CD4-positive, alpha-beta T cell treated with Interleukin-17A for 4 hours (primary cell): ENCODE results near the gene MSS51.

Experiments
- DNase-seq: peaks from one replicate; pipeline ENCODE4 v3.0.0-alpha.2; 2020; ENCODE audit warnings: mixed read lengths

The MSS51 gene

DNA sequence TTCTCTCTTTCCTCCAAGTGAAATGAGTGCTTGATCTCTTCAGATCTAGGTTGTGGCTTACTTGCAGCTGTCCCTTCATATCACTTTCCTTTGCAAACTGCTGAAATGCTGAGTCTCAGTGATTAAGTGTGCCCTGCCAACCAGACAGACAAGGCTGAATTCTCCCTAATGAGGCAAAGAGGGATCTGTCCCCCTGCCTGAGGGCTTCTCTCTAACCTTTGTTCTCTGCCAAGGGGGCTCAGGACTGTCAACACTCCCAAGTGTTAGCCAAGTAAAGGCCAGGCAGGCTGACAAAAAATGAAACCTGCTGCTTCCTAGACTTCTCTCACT is at the start of gene MSS51:
TSS of gene MSS51 (minus strand) at position 24 of the 330 bp plus-strand sequence. CDS start 5,277 bp downstream, outside the sequence.
- DNase-seq = no peak

DNA sequence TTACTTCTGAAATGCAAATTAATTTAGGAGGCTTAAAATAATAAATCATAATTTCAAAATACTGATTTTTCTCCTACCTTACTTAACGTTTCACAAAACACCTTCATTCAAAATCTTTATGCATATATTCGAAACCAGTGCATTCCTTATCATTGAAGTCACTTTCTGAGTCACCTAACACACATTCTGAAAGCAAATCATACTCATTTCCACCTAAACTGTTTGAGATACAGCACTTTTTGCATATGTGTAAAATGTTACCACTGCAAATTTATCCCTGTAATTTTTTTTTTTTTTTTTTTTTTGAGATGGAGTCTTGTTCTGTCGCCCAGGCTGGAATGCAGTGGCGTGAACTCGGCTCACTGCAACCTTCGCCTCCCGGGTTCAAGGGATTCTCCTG is 46.8 kb upstream of the MSS51 start:
- DNase-seq = no peak

DNA sequence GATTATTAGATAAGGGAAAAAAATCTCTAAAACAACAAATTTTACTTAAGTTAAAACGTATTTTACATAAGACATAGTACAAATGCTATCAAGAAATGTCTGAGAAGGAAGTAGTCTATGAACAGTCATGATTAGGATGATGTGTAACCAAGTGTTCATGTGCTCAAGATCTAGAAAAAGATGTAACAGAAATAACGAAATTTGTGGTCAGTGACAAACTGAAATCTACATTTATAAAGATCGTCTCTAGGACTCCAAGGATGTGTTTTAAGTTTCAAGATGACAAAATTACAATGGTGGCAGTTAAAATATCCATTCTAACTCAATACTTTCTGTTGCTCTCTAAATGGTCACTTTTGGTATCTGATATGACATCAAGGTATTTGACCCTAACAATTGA is 45.3 kb upstream of the MSS51 start:
- no peak for DNase-seq

DNA sequence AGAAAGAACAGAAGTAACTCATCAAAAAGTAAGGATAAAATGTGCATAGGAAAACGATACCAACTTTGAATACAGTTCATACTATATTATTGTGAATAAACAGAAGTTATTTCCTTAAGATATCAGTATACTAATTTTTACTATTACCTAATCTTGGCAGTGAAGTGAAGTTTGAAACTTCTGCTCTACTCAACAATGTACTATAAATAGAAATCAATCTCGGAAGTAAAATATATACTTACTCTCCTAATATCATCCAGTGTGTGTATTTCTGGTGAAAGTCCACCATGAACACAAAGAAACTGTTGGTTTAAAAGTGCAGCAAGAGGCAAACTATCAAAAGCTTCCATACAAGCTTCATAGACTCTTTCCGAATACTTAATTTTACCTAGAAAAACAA is 37.9 kb upstream of the MSS51 start:
- no peak for DNase-seq

GRCh38 chr10:73469579-73469978 is 36.2 kb upstream of the MSS51 start:
- no peak for DNase-seq

DNA sequence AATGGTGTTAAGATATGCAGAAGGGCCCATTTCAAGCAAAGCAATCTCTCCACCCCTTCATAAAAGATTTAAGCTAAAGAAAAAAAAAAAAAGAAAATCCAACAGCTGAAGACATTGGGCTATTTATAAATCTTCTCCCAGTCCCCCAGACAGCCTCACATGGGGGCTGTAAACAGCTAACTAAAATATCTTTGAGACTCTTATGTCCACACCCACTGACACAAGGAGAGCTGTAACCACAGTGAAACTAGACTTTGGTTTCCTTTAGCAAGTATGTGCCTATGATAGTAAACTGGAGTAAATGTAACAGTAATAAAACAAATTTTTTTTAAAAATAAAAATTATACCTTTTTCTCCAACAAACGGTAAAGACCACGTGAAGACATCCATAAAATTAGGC is 33.8 kb upstream of the MSS51 start:
- DNase-seq = no peak

- no peak for DNase-seq
Observed at GRCh38 chr10:73465978-73466726, 32.8 kb upstream of the MSS51 start.

DNA sequence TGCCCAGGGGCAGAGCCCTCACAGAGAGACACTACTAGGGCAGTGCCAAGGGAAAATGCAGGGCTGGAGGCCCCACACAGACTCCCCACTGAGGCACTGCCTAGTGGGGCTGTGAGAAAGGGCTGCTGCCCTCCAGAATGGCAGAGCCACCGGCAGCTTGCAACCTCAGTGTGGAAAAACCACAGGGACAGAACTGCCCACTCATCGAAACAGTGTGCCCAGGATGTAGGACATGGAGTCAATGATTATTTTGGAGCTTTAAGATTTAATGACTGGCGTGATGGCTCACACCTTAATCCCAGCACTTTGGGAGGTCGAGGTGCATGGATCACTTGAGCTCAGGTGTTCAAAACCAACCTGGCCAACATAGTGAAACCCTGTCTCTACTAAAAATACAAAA is 27.5 kb upstream of the MSS51 start:
- no peak for DNase-seq

DNA sequence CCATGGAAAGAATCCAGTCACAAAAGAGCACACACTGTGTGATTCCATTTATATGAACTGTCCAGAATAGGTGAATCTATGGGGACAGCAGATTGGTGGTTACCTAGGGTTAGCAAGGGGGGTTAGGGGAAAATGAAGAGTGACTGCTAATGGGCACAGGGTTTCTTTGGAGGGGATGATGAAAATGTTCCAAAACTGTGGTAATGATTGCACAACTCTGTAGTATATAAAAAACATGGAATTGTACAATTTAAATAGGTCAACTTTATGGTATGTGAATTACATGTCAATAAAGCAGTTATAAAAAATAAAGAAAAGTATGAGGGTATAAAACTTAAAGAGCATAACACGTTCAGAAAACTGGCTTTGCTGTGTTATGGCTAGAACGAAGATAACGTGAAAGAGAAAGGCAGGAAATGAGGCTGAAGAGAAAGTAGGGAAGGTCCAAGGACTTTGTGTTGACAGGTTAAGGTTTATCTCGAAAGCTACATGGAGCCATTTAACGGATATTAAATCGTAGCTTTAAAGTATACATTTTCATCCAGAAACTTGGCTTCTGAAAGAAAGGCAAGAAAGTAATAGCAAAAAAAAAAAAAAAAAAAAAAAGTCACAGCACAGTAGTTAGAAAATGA is 26.4 kb upstream of the MSS51 start:
- DNase-seq = no peak

DNA sequence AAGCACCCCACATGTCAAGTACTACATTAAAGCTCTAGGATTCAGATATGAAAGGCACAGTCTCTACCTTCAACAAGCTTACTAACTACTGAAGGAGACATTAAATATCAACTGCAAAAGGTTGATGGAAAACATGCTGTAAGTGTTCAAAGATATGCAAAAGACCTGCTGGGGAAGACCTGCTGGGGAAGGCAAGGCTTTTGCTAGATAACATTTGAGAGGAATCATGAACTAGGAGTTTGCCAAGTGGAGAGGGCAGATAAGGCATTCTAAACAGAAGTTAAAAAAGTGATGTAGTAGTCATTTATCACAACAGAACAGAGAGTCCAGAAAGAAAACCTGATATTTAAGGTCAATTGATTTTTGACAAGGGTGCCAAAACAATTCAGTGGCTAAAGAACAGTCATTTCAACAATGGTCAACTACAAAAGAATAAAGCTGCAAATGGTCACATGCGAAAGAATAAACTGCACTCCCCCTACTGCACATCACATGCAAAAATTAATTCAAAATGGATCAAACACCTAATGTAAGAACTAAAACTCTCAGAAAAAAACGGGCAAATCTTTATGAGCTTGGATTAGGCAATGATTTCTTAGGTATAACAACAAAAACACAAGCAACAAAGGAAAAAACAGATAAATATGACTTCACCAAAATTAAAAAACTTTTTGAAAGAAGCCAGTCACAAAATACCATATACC is 23.0 kb upstream of the MSS51 start:
- DNase-seq = no peak

GRCh38 chr10:73449113-73449512 is 15.8 kb upstream of the MSS51 start:
- no peak for DNase-seq

- DNase-seq = no peak
Observed at GRCh38 chr10:73448384-73448783, 15.0 kb upstream of the MSS51 start.

- DNase-seq = no peak
Observed at GRCh38 chr10:73446926-73447325, 13.6 kb upstream of the MSS51 start.

GRCh38 chr10:73444457-73444856 is 11.1 kb upstream of the MSS51 start:
- no peak for DNase-seq

- no peak for DNase-seq
Observed at GRCh38 chr10:73439605-73440312, 6.4 kb upstream of the MSS51 start.

DNA sequence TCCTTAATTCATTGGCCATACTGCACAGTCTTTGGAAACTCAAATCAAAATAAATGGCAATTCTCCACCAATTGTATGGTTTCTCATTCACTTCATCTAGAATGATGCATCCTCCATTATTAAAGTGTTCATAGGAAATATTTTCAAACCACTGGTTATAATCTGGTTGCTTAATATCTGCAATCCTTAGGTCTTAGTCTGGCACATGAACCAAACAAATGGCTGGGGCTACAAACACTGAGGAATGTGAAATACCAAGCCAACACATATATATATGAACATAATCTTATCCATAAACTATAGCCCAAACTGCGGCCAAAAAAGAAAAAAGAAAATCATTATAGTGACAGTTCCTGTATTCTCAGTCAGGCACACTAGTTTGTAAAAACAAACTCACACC is 5.7 kb upstream of the MSS51 start:
- no peak for DNase-seq

GRCh38 chr10:73432646-73433537 is 469 bp downstream of the MSS51 start:
- no peak for DNase-seq

GRCh38 chr10:73426318-73426717 is 7.0 kb downstream of the MSS51 start:
- DNase-seq = no peak

- DNase-seq = no peak
Observed at GRCh38 chr10:73424478-73424877, 8.9 kb downstream of the MSS51 start.

DNA sequence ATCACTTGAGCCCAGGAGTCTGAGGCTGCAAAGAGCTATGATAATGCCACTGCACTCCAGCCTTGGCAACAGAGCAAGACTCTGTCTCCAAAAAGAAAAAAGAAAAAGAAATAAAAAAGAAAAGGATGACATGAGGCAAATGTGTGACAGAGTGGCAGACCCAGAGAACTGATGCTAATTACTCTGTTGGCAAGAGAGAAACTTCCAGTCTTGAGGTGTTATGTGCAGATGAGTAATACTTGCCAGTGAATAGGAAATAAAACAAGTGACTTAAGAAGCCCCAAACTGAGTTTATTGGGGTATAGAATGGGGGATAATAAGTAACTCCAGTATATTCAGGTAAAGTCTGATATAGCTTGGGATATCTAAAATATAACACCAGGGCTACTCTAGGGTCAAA is 10.1 kb downstream of the MSS51 start:
- no peak for DNase-seq

- DNase-seq = no peak
Observed at GRCh38 chr10:73416571-73416970, 16.8 kb downstream of the MSS51 start.

DNA sequence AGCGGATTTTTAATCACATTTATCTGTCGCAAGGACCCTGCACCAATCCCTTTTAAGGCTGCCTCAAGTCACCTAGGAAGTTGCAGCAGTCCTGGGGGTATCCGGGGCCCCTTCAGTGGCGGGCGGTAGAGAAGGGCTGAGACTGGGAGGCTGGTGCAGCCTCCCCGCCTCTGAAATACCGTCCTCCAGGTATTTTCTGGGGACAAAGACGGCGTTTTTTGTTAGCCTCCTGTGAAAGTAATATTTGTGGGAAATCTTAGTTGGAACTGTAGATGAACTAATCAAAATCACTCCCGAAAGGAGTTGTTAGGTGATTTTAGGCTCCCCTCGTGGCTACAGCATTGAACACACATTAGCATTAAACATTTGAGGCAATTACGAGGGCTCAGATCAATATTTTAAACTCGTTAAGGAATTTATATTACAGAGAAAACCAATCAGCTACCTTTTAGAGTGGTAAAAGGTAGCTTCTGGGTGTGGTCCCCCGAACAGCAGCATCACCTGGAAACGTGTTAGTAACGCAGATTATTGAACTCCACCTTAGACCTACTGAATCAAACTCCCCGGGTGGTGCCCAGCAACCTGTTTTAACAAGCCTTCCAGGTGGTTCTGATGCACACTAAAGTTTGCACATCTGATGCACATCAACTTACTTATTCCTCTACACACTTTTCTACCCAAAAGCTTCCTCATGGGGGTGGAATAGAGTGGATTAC is 19.0 kb downstream of the MSS51 start:
- DNase-seq = peak; percentile 12
